ENCODE measurements around the gene LOXL3. TPM values are rescaled to one million over a fixed set of nuclear protein-coding genes. Genes with fewer than 3 reads are reported as not detected.

LOXL3 gene
- total RNA-seq, 1 experiment from 2014 or later = 29.0 TPM

GRCh38 chr2:74596584-74596983, 42.8 kb upstream of the LOXL3 start:
- peaks cover 4% of the 10 kb centered on the region; the same call in 1 of the 2 replicates for H3K27me3 Mint-ChIP-seq (ENCODE audit: low read depth)
- Histone ChIP-seq H3K56ac (ENCODE audit: insufficient read length, low read depth, low read length) (no peak overlapping the region), H2BK20ac (ENCODE audit: low read depth, low read length, poor library complexity, severe bottlenecking) (no peak overlapping the region), H3K27me3 (ENCODE audit: insufficient read depth, low read length) (no peaks in the 10 kb centered on the region), H3K23ac (ENCODE audit: insufficient read length, low read depth, low read length) (no peak overlapping the region), H4K8ac (replicated peaks; ENCODE audit: insufficient read length, low read depth, low read length) (no peak overlapping the region), H3K18ac (ENCODE audit: insufficient read length, low read depth, low read length) (no peak overlapping the region), H2BK120ac (ENCODE audit: low read depth, low read length, poor library complexity, severe bottlenecking) (no peak overlapping the region), H2BK12ac (ENCODE audit: insufficient read length, low read depth, low read length) (no peak overlapping the region), H2BK15ac (ENCODE audit: low read depth, low read length) (no peak overlapping the region), H3K9ac (ENCODE audit: extremely low read depth, insufficient read length, low read length) (no peak overlapping the region), H3K79me2 (ENCODE audit: insufficient read depth, low read length) (no peaks in the 10 kb centered on the region), H3K9me3 (ENCODE audit: control insufficient read depth, low read depth, low read length) (no peaks in the 10 kb centered on the region), H3K27ac (ENCODE audit: insufficient read length, low read depth, low read length) (no peak overlapping the region), H4K20me1 (ENCODE audit: control insufficient read depth, insufficient read depth, insufficient read length) (no peaks in the 10 kb centered on the region), H3K4me2 (ENCODE audit: insufficient read depth, insufficient read length, low read length) (no peak overlapping the region), H3K14ac (ENCODE audit: insufficient read depth, low read length) (no peak overlapping the region), H2BK5ac (ENCODE audit: insufficient read length, low read length) (no peak overlapping the region), H3K23me2 (ENCODE audit: insufficient read length, low read depth, low read length, poor library complexity, severe bottlenecking) (no peaks in the 10 kb centered on the region), H3K4ac (ENCODE audit: low read depth, low read length) (no peak overlapping the region), H3K79me1 (ENCODE audit: insufficient read depth, low read depth, low read length, poor library complexity, severe bottlenecking) (no peaks in the 10 kb centered on the region), H3K4me1 (ENCODE audit: insufficient read depth, low read length) (no peaks in the 10 kb centered on the region), H4K5ac (ENCODE audit: insufficient read length, low read depth, low read length) (no peak overlapping the region), H2AK5ac (ENCODE audit: insufficient read length, low read length) (no peak overlapping the region), H3T11ph (ENCODE audit: low read length) (no peak overlapping the region), H4K91ac (ENCODE audit: insufficient read length, low read depth, low read length) (no peak overlapping the region), H2AFZ (ENCODE audit: low read length) (no peak overlapping the region)
- H3K4me3 Mint-ChIP-seq = no peak overlapping the region
- no peak overlapping the region for H3K27ac Mint-ChIP-seq
- no peaks in the 10 kb centered on the region for H3K4me1 Mint-ChIP-seq
- no peaks in the 10 kb centered on the region for H3K36me3 Mint-ChIP-seq (ENCODE audit: insufficient read depth in 1 of 3, low read depth in 3 of 3)
- no peak for DNase-seq
- no peaks in the 10 kb centered on the region for H3K9me3 Mint-ChIP-seq
- WGBS (ENCODE audit: extremely low coverage, insufficient read length, low lambda C conversion rate) = no CpG with 5 or more reads among the region's 1 CpG
- TF ChIP-seq, protein P1, sequence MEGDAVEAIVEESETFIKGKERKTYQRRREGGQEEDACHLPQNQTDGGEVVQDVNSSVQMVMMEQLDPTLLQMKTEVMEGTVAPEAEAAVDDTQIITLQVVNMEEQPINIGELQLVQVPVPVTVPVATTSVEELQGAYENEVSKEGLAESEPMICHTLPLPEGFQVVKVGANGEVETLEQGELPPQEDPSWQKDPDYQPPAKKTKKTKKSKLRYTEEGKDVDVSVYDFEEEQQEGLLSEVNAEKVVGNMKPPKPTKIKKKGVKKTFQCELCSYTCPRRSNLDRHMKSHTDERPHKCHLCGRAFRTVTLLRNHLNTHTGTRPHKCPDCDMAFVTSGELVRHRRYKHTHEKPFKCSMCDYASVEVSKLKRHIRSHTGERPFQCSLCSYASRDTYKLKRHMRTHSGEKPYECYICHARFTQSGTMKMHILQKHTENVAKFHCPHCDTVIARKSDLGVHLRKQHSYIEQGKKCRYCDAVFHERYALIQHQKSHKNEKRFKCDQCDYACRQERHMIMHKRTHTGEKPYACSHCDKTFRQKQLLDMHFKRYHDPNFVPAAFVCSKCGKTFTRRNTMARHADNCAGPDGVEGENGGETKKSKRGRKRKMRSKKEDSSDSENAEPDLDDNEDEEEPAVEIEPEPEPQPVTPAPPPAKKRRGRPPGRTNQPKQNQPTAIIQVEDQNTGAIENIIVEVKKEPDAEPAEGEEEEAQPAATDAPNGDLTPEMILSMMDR (conservative IDR thresholded peaks at IDR 0.05) = no peak

Data from H9 (cell line).